GM21526 (cell line): ENCODE data around the gene ELF5.

Experiments
- ATAC-seq: cut with Tn5 transposase; IDR thresholded peaks from one replicate; pipeline ENCODE4 v1.9.1; 2021; ENCODE audit warnings: moderate library complexity; ENCODE audit not compliant: unreplicated experiment, low FRiP score

ELF5 gene

DNA sequence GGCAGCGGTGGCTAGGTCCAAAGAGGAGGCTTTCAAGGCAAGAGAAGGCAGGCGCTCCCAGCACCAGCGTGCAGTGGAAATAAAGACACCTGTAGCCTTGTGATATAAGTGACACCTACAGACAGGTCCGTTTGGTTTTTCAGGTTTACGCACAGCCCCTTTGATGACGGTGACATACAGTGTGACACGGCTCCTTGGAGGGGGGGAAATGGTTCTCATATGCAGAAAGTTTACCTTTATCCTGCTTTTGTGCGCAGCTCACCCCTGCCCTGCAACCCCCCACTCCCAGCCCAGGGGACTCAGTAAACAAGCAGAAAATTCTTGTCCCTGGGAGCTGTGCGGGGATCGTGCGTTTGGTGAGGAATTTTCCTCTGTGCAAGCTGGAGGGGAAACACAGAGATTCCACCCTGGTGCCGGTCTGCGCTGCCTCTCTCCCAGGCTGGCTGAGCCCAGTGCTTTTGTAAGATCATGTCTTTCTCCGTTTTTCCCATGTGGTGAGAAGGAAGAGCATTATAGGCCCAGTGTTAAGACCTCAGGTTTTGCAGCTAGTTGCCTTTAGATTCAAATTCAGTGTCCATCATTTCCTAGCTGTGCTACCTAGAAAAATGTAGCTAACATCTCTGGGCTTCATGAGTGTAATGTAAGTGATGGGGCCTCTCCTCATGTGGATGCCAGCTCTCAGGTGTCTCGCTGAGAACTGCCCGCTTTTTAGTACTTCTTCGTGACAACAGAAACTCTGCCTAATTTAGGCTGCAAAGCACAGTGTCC lies at the start of gene ELF5:
TSS of gene ELF5 (minus strand) at position 113 of the 768 bp plus-strand sequence. CDS start 8,045 bp downstream, outside the sequence.
- no peak for ATAC-seq

DNA sequence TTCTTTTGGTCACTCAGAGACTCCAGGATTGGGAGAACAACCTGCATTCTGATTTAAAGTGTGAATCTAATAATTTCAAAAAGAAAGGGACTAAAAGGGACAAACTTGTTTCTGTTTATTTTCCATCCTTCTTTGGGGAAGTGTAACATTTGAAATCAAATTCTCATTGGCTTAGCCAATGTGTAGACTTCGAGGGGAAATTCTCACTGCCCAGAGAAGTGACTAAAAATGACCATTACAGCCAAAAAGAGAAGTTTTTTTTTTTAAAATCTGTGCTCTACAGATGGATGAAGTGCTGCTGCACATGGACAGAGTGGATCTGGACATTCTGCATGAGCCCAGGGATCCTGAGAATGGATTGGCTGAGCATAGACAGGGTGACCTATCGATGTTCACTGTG lies 49.4 kb upstream of the ELF5 start:
- no peak for ATAC-seq

DNA sequence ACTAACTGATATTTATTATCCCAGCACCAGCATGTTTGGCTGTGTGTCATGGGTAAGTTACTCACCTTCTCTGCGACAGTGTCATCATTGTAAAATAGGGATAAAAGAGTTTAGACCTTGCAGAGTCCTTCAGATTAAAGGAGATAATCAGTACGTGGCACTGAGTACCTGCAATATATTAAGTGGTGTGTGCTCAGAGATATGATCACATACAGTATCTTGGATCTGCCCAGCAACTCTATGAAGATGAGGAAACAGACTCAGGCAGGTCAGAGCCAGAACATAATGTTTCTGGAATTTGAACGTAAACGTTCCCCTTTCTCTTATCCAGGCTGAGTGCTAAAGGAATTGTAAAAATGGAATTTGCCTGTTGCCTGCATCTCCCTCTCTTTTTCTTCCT lies 46.9 kb upstream of the ELF5 start:
- no peak for ATAC-seq

DNA sequence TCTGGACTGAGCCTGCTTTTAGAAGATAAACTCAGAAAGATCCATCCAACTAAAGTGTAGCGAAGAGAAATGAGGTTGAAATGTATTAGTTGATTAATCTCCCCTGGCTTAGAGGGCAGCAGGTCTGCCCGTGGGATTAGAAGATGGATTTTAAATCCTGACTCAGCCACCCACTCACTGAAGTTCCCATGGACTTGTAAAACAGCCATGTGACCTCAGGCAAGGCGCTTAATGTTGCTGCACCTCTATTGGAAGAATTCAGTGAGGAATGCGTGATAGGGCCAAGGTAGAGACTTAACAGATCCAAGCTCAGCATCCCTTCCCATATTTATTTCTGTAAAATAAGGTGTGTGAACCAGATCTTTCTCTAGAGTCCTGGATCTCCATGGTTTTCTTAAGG lies 45.1 kb upstream of the ELF5 start:
- no peak for ATAC-seq

DNA sequence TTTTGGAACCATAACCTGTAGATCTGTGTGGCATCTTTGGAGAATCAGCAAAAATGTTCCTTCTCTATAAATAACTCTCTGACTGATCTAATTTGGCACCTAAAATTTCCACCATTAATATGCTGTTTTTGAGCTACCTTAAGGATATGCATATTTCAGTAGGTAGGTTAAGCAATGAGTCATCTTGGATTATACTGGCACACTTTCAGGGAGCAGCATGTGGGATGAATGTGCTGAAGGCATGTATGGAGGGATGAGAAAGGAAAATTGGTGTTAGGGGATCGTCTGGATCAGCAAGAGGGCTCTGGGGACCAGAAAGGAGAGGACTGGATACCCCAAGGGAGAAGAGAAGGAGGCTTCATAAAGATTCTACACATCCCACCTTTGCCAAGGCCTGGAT lies 44.6 kb upstream of the ELF5 start:
- no peak for ATAC-seq

DNA sequence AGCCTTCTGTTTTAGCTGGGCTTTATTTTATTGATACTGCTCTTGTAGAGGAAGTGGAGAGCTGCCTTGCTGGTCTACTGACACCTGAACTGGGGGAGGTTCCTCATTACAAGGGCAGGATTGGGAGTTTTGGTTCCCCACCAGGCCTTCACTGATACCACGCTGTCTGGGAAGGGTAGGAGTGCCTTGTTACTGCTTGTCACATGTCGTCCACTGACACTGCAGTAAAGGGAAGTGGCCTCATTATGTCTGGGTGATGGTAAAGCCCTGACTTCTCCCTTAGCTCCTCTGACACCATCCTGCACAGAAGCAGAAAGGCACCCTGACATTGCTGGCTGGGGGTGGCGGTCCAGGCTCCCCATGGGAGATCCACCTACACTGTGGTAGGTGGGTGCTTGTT lies 38.7 kb upstream of the ELF5 start:
- ATAC-seq = no peak

DNA sequence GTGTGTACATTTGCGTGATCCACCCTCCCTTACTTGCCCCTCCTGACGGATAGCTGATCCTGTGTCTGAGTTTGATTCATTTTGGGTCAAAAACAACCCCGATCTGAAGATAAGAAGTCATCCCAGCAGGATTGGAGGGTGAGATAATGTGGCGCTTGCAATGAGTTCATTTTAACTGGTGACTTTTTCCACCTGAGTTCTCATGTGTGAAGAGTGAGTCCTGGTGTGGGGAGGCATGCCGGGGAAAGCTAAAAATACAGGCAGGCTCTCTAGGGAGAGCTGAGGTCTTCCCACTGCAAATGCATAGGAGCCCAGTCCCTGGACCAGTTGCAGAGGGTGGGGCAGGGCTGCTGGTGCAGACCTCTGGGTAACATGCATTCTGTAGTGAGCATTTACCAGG lies 35.7 kb upstream of the ELF5 start:
- ATAC-seq = no peak

DNA sequence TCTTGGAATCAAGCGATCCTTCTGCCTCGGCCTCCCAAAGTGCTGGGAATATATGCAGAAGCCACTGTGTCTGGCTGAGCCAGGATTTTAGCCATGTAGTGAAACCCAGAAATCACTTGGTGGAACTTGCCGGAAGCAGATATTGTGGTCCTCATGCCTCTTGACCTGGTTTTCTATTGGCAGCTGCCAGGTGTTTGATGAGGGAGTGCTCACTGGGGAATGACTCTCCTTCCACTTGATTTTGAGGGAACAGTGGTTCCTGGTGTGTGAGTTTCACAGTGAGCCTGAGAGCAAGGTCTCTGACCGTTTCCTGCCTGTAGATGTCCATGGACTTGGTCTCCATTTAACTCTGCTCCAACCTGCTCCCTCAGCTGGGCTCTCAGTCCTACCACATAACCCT lies 34.7 kb upstream of the ELF5 start:
- ATAC-seq = no peak

DNA sequence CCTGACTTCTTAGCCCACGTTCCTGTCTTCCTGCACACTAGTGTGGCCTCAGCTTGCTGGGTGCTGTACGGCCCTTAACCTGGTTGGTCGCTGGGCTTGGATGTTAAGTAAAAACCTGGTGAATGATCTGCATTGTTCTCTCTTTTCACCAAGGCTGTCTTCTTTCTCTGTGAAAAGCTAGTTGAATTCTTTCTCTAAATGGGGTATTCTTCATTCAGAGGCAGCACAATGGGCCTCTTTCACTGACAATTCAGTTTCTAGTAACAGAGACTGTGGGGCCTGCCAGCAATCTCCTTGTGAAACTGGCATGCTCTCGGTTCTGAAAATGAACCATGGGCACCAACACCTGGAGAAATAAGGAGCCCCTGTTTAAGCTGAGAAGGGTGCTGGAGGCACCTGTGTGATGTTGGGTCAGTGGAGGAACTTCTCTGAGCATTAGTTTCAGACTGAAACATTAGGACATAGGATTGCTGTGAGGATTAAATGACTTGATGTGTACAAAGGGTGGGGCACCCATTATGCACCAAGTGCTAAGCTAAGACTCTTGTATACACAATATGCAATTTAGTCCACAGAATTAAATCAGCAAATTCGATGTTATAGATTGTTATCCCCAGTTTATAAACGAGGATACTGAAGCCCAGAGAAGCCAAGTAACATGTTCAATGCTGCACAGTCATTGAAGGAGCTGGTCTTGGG lies 33.1 kb upstream of the ELF5 start:
- no peak for ATAC-seq

DNA sequence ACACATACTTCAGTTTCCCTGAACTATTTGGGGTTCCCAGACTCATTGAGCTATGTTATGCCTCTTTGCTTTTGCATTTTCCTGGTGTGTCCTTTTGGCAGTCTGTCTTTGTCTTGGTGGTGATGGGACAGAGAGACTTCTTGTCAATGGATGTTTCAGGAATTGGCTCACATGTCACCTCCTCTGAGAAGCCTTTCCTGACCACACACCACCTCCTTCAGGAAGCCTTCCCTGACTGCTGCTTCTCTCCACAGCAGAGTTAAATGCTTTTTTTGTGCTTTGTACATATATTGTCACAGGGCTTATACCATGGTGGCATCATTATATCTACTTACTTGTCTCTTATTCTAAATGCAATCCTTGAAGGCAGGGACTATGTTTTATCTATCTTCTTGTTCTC lies 28.5 kb upstream of the ELF5 start:
- ATAC-seq = no peak

DNA sequence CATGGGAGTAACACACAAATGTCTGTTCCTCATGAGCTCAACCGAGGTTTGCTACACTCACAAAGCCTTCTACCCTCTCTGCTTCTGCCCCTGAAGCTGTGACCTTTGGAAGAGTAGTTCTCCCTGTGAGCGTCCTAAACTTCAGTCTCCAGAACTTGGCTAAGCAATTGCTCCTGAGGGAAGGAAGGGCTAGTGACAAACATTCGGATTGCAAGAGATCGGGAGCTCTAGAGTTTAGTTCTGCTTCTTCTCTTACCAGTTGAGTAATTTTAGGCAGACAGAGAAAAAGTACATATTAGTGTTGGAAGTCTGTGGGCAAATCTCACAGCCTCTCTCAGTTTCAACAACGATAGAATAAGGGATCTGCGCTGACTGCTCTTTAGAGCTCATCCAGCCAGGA lies 27.3 kb upstream of the ELF5 start:
- no peak for ATAC-seq

DNA sequence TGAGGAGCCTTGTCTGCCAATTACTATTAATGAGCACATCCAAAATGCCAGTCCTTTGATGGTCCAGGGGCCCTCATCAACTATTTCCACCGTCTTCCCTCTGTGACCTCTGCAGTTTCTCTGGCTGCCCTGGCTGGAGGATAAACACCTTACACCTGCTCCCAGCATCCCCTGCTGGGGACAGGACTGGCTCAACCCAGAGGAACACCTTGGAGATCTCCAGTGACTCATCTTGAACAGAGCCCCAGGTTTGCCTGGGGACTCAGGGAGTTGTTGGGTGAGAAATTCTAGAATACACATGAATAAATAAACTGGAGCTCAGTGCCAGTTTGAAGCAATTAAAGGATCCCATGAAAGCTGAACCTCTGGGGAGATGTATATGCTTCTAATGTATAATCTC lies 24.0 kb upstream of the ELF5 start:
- no peak for ATAC-seq

DNA sequence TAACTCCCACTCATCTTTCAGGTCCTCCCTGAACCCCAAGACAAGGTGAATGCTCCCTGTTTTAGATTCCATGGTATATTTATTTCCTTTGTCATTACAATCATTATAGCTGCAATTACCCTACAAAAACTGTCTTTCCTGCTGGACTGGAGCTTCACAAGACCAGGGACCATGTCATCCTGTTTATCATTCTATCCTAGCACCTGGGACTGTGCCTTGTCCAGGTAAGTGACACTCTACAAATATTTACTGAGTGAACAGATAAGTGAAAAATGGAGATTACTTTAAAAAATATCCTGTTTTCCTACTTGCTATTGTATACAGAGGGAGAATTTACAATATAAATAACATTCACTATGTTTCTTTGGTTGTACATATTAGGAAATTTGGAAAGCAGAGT lies 22.5 kb upstream of the ELF5 start:
- ATAC-seq = no peak

DNA sequence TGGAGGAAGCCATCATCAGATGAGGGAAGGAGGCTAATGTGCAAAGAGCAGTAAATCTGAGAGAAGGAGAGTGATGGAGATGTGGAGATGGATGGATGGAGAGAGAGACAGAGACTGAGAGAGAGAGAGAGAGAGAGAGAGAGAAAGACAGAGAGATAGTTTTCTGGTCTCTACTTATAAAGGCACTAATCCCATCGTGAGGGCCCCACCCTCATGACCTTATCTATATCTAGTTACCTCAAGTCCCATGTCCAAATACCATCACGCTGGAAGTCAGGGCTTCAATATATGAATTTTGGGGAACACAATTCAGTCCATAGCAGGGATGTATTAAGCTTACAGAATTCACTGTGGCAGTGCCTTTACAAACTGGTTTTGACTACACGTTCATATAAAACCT lies 21.2 kb upstream of the ELF5 start:
- ATAC-seq = no peak

DNA sequence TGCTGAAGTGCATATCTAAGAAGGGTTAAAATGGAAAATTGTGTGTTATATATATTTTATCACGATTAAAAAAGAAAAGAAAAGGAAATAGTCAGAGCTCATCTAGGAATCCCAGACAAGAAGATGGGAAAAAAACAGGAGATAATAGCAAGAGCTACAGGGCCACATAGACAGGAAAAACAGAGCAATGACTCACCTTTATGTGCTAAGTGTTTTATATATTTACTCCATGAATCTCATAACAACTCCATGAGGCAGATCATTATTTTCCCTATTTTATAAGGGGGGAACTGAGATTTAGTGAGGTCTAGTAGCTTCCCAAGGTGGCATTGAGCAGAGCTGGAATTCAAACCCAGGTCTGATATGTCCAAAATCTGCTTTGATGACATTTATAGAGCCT lies 18.1 kb upstream of the ELF5 start:
- ATAC-seq = no peak

DNA sequence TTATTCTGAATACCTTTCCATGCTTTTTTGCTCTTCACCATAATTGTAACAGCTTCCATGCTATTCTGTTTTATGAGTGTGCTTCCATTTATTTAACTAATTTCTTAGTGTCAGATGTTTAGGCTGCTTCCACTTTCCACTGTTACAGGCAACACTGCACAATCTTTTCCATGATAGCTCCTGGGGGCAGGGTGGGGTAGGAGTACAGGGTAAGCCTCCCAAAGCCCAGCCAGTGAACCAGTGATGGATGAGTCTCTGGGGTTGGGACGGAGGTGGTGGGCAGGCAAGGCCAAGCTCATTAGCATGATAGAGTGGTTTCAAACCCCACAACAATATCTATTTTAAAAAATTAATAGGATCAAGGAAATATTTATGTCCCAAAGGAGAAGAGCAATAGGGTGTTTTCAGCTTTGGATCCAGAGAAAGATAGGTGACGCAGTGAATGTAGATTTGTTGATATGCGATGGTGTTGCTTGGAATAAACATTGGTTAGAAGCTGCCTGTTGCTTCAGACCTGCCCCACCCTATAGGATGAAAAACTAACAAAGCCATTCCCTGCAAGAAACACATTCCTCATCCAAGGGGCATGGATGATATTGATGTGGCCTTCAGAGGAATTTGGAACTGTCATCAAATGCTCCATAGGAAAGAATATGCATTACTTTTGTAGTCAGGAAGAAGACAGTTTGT lies 17.1 kb upstream of the ELF5 start:
- no peak for ATAC-seq

DNA sequence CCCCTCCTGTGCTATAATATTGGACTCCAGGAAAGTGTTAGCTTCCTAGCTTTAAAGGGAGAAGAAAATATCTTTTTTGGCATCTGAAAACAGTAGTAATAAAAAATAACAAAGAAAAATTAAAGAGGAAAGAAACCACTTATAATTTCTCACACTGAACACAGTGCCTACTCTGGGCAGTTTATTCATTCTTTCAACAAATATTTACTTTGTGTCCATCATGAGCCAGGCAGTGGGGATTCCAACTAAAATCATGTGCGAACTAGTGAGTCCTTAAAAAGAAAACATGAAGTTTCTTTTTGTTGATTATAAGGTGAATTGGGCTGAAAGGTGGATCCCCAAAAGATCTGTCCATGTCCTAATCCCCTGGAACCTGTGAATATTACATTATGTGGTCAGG lies 16.0 kb upstream of the ELF5 start:
- no peak for ATAC-seq

DNA sequence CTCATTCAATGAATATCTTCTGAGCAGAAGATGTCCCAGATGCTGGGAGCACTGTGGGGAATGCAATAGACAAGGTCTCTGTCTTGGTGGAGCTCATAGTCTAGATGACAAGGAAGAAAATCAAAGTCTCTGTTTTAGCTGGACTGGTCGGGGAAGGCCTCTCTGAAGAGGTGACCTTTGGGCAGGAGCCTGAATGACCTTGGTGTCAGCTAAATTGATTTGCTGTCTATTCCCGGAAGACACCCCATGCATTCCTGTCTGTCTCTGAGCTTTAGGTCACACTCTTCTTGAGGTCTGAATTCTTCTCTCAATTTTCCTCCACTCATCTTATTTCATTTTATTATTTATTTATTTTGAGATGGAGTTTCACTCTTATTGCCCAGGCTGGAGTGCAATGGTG lies 14.5 kb upstream of the ELF5 start:
- no peak for ATAC-seq

DNA sequence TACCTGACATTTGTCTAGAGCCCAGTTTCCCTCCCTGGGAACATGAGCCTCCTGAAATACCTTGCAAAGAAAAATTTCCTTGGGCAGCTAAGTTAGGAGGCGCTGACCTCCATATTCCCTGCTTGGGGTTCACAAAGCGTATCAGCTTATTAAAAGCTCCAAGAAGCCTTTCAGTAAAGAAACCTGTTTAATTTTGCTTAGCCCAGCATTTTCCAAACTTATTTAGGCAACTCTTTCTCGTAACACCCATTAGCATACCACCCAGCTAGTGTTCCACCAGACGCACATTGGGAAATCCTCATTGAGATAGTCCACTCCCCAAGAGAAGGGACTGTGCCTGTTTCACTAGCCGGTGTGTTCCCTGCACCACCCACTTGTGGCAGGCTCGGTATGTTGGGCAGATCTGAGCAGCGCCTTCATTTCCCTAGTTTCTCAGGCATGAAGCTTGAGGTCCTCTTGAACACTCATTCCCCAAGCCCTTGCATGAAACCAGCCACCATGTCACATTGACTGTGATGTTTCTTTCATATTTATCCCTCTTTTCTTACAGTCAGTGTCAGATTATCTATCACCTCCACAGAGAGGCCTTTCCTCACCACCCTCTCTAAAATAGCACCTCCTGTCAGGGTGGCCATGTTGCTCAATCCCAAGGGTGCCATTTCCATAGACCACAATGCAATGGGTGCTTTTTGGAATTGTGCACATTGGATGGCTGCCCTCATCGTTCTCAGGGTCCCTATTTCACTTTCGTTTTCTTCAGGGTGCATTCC lies 12.5 kb upstream of the ELF5 start:
- ATAC-seq = no peak

DNA sequence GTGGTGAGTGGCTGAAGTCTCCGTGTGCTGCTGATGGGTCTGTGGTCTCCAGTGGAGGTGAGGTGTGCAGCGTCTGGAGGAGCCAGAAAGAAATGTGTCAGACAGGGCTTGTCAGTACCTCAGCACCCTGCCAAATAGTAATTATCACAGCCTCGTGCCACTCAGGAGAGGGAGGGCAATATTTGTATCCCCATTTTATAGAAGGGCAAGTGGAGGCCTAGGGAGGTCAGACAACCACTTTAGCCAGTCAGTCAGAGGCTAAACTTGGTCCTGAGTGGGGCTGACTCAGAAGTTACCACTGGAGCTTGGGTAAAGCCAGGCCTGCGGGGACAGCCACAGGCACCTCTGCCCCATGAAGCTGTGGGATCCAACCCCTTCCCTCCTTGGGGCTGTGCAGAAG lies 11.5 kb upstream of the ELF5 start:
- no peak for ATAC-seq

DNA sequence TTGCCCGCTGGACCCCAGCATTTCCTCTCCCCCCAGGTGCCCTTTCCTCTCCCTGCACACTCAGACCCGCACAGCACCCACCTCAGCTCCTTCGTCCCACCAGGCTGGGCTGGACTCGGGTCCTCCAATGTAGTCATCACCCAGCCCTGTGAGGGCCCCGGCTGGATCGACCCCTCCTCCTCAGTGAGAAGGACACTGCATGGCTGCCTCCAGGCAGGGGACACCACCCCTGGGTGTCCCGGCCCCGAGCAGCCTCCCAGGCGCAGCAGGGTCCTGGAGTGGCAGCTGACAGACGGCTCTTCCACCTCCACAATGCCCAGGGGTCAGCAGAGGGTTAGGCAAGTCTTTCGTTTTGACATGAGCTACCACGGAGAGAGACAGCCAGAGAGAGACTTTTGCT lies 11.1 kb upstream of the ELF5 start:
- no peak for ATAC-seq
